ENCODE measurements around the gene TTLL7. TPM values are rescaled to one million over a fixed set of nuclear protein-coding genes. Genes with fewer than 3 reads are reported as not detected.

Gene TTLL7
- total and polyA plus RNA-seq, 2 donors (not counting 1 experiment from before 2014, with no cell fraction given): 0.01 TPM; not detected in 1

DNA sequence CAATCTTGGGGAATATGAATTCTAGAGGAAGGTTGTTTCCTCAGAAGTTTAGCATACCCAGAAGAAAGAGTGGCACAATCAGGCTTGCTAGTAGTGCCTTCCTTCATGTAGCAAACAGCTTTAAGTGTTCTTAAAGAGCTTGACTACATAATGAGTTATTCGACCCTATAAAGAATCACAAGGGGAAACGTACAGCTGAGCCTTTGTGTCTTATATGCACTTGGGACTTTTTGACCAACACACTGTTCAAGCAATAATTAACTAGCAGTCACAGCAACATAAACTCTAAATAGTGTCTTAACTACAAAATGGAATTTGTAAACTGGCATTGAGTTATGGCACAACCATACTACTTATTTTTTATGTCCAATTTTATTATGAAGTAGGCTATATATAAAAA is 86.1 kb downstream of the TTLL7 start:
- no peak overlapping the region for H3K27ac Mint-ChIP-seq
- Histone ChIP-seq H3K79me2 (ENCODE audit: control insufficient read depth, insufficient read depth, low read length) (no peaks in the 10 kb centered on the region), H3K4me3 (ENCODE audit: control extremely low read depth in 1 of 5, extremely low read depth in 1 of 5, insufficient read depth in 1 of 5, low read depth in 2 of 5, low read length in 4 of 5) (no peak overlapping the region), H3K27ac (ENCODE audit: low read length in 2 of 2) (no peak overlapping the region), H3K27me3 (replicated peaks in 1 of 4; ENCODE audit: control extremely low read depth in 1 of 4, control insufficient read depth in 3 of 4, insufficient read depth in 4 of 4, low read length in 3 of 4) (peaks cover 0 to 6% (median 1%) of the 10 kb centered on the region in 4 experiments), H3K9me3 (ENCODE audit: control extremely low read depth in 1 of 3, control insufficient read depth in 2 of 3, insufficient read depth in 1 of 3, low read length in 2 of 3) (no peaks in the 10 kb centered on the region), H2AFZ (ENCODE audit: insufficient read depth, low read depth, low read length, poor library complexity, severe bottlenecking) (no peak overlapping the region), H3K4me2 (replicated peaks; ENCODE audit: low read depth, low read length, poor library complexity, severe bottlenecking) (no peak overlapping the region), H3K36me3 (replicated peaks in 1 of 2; ENCODE audit: control extremely low read depth in 1 of 2, control insufficient read depth in 1 of 2, extremely low read depth in 1 of 2, insufficient read depth in 2 of 2, low read length in 1 of 2) (no peaks in the 10 kb centered on the region), H3K9ac (ENCODE audit: low read length) (no peak overlapping the region), H3K4me1 (ENCODE audit: control insufficient read depth in 2 of 2, insufficient read depth in 2 of 2, low read length in 2 of 2) (no peaks in the 10 kb centered on the region), H4K20me1 (ENCODE audit: control insufficient read depth, insufficient read depth, low read length, poor library complexity, severe bottlenecking) (no peaks in the 10 kb centered on the region)
- H3K4me1 Mint-ChIP-seq: no peaks in the 10 kb centered on the region
- DNase-seq (no peak), ATAC-seq (ENCODE audit: low read depth) (no peak)
- intact Hi-C loops (cut with micrococcal nuclease): no loop called here
- TF ChIP-seq, protein P1, sequence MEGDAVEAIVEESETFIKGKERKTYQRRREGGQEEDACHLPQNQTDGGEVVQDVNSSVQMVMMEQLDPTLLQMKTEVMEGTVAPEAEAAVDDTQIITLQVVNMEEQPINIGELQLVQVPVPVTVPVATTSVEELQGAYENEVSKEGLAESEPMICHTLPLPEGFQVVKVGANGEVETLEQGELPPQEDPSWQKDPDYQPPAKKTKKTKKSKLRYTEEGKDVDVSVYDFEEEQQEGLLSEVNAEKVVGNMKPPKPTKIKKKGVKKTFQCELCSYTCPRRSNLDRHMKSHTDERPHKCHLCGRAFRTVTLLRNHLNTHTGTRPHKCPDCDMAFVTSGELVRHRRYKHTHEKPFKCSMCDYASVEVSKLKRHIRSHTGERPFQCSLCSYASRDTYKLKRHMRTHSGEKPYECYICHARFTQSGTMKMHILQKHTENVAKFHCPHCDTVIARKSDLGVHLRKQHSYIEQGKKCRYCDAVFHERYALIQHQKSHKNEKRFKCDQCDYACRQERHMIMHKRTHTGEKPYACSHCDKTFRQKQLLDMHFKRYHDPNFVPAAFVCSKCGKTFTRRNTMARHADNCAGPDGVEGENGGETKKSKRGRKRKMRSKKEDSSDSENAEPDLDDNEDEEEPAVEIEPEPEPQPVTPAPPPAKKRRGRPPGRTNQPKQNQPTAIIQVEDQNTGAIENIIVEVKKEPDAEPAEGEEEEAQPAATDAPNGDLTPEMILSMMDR (IDR thresholded peaks at IDR 0.05): no peak
- TF ChIP-seq EZH2 (IDR thresholded peaks at IDR 0.05; ENCODE audit: borderline replicate concordance, insufficient read depth, low read depth, low read length, poor library complexity, severe bottlenecking): no peak
- no CpG with 5 or more reads among the region's 2 CpGs for WGBS (ENCODE audit: insufficient coverage)
- CTCF ChIA-PET: interaction anchor here (1.3 kb wide), 1 partner anchor 8 kb away, joined by 4 read pairs; no protein-coding TSS in a partner anchor
- peaks cover 2% of the 10 kb centered on the region for H3K9me3 Mint-ChIP-seq (ENCODE audit: insufficient read depth)
- peaks cover 16% of the 10 kb centered on the region for H3K27me3 Mint-ChIP-seq
- no peak overlapping the region for H3K4me3 Mint-ChIP-seq
- POLR2A ChIA-PET: no interaction called here

DNA sequence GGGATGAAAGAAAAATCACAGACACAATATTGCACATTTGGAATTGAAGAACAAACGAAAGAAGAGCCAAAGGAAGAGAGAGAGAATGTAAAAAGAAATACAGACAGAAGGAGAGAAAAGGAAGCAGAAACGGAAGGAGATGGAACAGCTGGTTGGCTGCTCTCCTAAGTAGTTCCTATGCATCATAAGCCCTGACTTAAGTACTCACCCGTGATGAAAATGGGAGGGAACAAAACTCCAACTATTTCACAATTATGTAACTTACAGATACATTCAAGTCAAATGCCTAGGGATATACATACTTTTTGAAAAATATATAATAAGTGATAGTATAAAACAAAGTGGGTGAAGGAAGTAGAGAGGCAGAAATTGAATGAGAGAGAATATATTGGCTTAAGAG is 88.5 kb downstream of the TTLL7 start:
- peaks cover 0 to 6% (median 1%) of the 10 kb centered on the region in 4 experiments for H3K27me3 ChIP-seq (replicated peaks in 1 of 4; ENCODE audit: control extremely low read depth in 1 of 4, control insufficient read depth in 3 of 4, insufficient read depth in 4 of 4, low read length in 3 of 4)
- Mint-ChIP-seq H3K4me3 (no peak overlapping the region), H3K27ac (no peak overlapping the region), H3K27me3 (peaks cover 23% of the 10 kb centered on the region), H3K9me3 (ENCODE audit: insufficient read depth) (peaks cover 2% of the 10 kb centered on the region), H3K4me1 (no peaks in the 10 kb centered on the region)
- no peaks in the 10 kb centered on the region for H4K20me1 ChIP-seq (ENCODE audit: control insufficient read depth, insufficient read depth, low read length, poor library complexity, severe bottlenecking)
- ATAC-seq (ENCODE audit: low read depth) (no peak), DNase-seq (no peak)
- no peak overlapping the region for H3K4me2 ChIP-seq (replicated peaks; ENCODE audit: low read depth, low read length, poor library complexity, severe bottlenecking)
- H3K4me1 ChIP-seq (ENCODE audit: control insufficient read depth in 2 of 2, insufficient read depth in 2 of 2, low read length in 2 of 2): no peaks in the 10 kb centered on the region
- ChIA-PET CTCF (interaction anchor here (0.6 to 1.8 kb wide), 3 partner anchors 8 to 862 kb away, joined by 3 to 4 read pairs (median 3); partner anchors contain the start of gene PRKACB), POLR2A (no interaction called here)
- WGBS (ENCODE audit: insufficient coverage): no CpG with 5 or more reads among the region's 3 CpGs
- H3K79me2 ChIP-seq (ENCODE audit: control insufficient read depth, insufficient read depth, low read length): no peaks in the 10 kb centered on the region
- TF ChIP-seq, protein P1 (IDR thresholded peaks at IDR 0.05): no peak
- TF ChIP-seq EZH2 (IDR thresholded peaks at IDR 0.05; ENCODE audit: borderline replicate concordance, insufficient read depth, low read depth, low read length, poor library complexity, severe bottlenecking): no peak
- no peak overlapping the region for H3K9ac ChIP-seq (ENCODE audit: low read length)
- intact Hi-C loops (cut with micrococcal nuclease): no loop called here
- H3K36me3 ChIP-seq (replicated peaks in 1 of 2; ENCODE audit: control extremely low read depth in 1 of 2, control insufficient read depth in 1 of 2, extremely low read depth in 1 of 2, insufficient read depth in 2 of 2, low read length in 1 of 2): no peaks in the 10 kb centered on the region
- no peaks in the 10 kb centered on the region for H3K9me3 ChIP-seq (ENCODE audit: control extremely low read depth in 1 of 3, control insufficient read depth in 2 of 3, insufficient read depth in 1 of 3, low read length in 2 of 3)
- no peak overlapping the region for H2AFZ ChIP-seq (ENCODE audit: insufficient read depth, low read depth, low read length, poor library complexity, severe bottlenecking)
- no peak overlapping the region for H3K27ac ChIP-seq (ENCODE audit: low read length in 2 of 2)
- H3K4me3 ChIP-seq (ENCODE audit: control extremely low read depth in 1 of 5, extremely low read depth in 1 of 5, insufficient read depth in 1 of 5, low read depth in 2 of 5, low read length in 4 of 5): no peak overlapping the region

Data from B cell (primary cell).